SK-N-DZ (cell line): ENCODE results near the gene JMJD1C.
A peak's percentile ranks its signal among the peaks of the same experiment; 100 is the strongest.

ENCODE experiments used
- DNase-seq: peaks from one replicate; pipeline ENCODE4 v3.0.0-alpha.2; 2015; ENCODE audit warnings: low spot score

The JMJD1C gene

GRCh38 chr10:63481815-63482421 is 16.1 kb upstream of the JMJD1C start:
- no peak for DNase-seq

- DNase-seq, result no peak
These were observed 14.5 kb upstream of the JMJD1C start for GRCh38 chr10:63480237-63480636.

- DNase-seq, result no peak
These were observed 12.8 kb upstream of the JMJD1C start for GRCh38 chr10:63478564-63478963.

- no peak for DNase-seq
These were observed 12.2 kb upstream of the JMJD1C start for GRCh38 chr10:63477927-63478326.

- no peak for DNase-seq
These were observed 8.7 kb upstream of the JMJD1C start for GRCh38 chr10:63474488-63474887.

GRCh38 chr10:63470928-63471327 is 5.2 kb upstream of the JMJD1C start:
- no peak for DNase-seq

- no peak for DNase-seq
These were observed 3.2 kb upstream of the JMJD1C start for GRCh38 chr10:63468947-63469346.

GRCh38 chr10:63467841-63468240 is 2.1 kb upstream of the JMJD1C start:
- peak; percentile 20 for DNase-seq

- DNase-seq, result peak; percentile 65
These were observed 563 bp upstream of the JMJD1C start for GRCh38 chr10:63466144-63466935.

- DNase-seq, result peak; percentile 12
These were observed 1.1 kb downstream of the JMJD1C start for GRCh38 chr10:63464402-63465292.

GRCh38 chr10:63462442-63462841 is 3.3 kb downstream of the JMJD1C start:
- no peak for DNase-seq

GRCh38 chr10:63458177-63458576 is 7.6 kb downstream of the JMJD1C start:
- no peak for DNase-seq

- no peak for DNase-seq
These were observed 8.2 kb downstream of the JMJD1C start for GRCh38 chr10:63457594-63457993.

GRCh38 chr10:63456437-63457210 is 9.2 kb downstream of the JMJD1C start:
- no peak for DNase-seq

GRCh38 chr10:63455507-63455906 is 10.3 kb downstream of the JMJD1C start:
- peak; percentile 7 for DNase-seq

GRCh38 chr10:63454631-63455030 is 11.1 kb downstream of the JMJD1C start:
- DNase-seq, result no peak

GRCh38 chr10:63452524-63452923 is 13.3 kb downstream of the JMJD1C start:
- DNase-seq, result no peak

GRCh38 chr10:63446716-63447440 is 18.9 kb downstream of the JMJD1C start:
- no peak for DNase-seq

- no peak for DNase-seq
These were observed 24.4 kb downstream of the JMJD1C start for GRCh38 chr10:63441404-63441803.

- no peak for DNase-seq
These were observed 26.2 kb downstream of the JMJD1C start for GRCh38 chr10:63439607-63440006.
